Retinal pigment epithelial cell (primary cell): ENCODE measurements around the gene CXCR6.

Source experiments
- DNase-seq: peaks from one replicate; pipeline ENCODE4 v3.0.0-alpha.2; 2010; ENCODE audit warnings: low read depth
- H3K4me3 ChIP-seq: 2 replicates; pipeline ENCODE4 v1.5.1; 2011; ENCODE audit warnings: mild to moderate bottlenecking, low read length, control low read depth, moderate library complexity
- TF ChIP-seq, protein P1 (sequence below): conservative IDR thresholded peaks from 2 replicates; pipeline ENCODE4 v1.5.1; 2011; ENCODE audit warnings: low read depth, low read length, control low read depth, inconsistent platforms

The CXCR6 gene

DNA sequence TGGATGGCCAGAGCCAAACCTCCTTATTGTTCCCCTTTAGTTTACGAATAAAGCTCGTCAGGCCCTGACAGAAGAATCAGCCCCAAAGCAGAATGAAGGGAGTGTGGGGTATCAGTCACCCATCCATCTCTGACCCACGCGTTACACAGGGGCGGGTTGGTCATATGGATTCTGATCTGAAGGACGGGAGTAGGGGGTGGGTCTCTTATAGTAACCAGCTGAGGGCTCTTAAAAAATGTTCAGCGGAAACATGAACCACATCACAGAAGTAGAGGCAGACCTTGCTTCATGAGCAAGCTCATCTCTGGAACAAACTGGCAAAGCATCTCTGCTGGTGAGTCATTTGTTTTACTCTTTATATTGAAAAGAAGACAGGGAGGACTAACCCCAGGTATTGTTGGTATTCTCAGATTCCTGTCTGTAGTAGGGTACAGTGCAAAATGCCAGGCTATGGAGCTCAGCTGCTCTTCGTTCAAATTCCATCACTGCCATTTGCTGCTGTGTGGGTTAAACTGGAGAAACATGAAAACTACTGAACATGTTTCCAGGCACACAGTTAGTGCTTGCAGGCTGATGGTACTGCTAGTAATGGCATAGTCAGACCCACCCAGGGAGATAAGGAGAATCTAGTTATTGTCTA is at the start of gene CXCR6:
Gene CXCR6, plus strand, starts transcription at position 258 of the 640 bp plus-strand sequence. CDS start 3,018 bp downstream, outside the sequence.
- DNase-seq = no peak
- TF ChIP-seq, protein P1, sequence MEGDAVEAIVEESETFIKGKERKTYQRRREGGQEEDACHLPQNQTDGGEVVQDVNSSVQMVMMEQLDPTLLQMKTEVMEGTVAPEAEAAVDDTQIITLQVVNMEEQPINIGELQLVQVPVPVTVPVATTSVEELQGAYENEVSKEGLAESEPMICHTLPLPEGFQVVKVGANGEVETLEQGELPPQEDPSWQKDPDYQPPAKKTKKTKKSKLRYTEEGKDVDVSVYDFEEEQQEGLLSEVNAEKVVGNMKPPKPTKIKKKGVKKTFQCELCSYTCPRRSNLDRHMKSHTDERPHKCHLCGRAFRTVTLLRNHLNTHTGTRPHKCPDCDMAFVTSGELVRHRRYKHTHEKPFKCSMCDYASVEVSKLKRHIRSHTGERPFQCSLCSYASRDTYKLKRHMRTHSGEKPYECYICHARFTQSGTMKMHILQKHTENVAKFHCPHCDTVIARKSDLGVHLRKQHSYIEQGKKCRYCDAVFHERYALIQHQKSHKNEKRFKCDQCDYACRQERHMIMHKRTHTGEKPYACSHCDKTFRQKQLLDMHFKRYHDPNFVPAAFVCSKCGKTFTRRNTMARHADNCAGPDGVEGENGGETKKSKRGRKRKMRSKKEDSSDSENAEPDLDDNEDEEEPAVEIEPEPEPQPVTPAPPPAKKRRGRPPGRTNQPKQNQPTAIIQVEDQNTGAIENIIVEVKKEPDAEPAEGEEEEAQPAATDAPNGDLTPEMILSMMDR = no peak
- no peak within 1 kb of the TSS for H3K4me3 ChIP-seq

DNA sequence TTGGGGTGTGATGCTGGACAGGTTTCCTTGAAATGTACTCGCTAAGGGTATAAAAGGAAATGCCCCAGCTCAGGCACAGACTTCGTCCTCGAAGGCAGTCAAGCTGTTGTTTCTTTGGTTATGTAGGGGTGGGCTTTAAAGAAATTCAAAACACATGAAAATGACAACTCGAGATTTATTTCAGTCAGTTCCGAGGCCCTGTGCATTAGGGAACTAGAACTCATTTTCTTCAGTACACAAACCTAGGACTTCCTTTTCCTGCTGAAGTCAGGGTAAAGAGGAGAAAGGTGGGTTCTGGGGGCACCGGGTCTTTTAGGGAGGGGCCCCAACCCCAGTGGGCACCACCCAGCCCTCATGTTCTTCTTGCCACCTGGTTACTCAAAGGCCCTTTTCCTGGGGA is 49.2 kb upstream of the CXCR6 start:
- no peak for DNase-seq
- no peak overlapping the region for H3K4me3 ChIP-seq
- TF ChIP-seq, protein P1 = no peak

DNA sequence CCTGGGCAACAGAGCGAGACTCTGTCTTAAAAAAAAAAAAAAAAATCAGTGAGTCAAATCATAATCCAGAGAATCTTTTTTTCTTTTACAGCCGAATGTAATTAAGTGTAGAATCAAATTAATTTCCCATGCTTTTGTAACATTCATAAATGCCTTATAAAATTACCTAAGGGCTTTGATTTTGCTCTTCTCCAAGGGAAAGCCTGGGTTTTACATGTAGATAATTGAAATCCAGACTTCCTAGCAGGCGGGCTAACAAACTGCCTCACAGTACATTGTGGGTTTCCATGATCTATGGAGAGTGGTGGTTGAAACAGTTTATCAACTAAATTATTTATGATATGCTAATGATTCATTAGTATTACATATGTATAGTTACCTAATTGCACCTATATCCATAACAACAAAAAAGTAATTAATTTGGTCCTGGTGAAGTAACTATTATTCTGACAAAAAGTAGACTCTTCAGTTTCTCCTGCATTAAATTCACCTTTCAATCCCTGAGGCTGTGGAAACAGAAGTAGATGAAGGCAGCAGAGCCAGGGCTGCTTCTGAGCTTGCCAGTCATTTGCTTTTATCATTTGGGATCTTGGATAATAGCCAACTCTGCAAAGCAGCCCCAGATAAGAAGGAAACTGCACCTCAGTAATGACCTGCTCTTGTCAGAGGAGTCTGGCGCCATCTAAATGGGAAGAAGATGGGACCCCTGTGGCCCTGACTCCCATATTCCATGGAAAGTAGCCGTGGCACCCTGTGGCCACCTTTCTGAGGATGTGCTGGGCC is 47.4 kb upstream of the CXCR6 start:
- TF ChIP-seq, protein P1 = no peak
- no peak for DNase-seq
- H3K4me3 ChIP-seq = no peak overlapping the region

DNA sequence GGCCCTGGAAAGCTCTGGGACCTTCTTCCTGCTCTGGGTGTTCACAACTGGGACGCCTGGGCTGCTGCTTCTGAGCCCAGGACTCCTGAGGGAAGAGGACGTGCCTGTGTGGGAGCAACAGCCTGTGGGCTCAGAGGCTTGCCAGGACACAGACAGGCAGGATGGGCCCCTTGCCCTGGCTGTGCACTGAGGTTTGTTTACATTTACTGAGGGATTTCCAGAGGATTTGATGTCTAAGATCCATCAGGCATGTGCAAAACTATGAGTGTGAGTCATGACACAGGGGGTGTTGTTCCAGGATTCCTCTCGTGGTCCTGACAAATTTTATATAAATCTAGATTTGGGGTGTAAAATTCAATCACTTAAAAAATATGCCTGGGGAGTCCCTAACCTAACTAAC is 46.3 kb upstream of the CXCR6 start:
- DNase-seq = peak; percentile 66
- TF ChIP-seq, protein P1 = no peak
- no peak overlapping the region for H3K4me3 ChIP-seq

DNA sequence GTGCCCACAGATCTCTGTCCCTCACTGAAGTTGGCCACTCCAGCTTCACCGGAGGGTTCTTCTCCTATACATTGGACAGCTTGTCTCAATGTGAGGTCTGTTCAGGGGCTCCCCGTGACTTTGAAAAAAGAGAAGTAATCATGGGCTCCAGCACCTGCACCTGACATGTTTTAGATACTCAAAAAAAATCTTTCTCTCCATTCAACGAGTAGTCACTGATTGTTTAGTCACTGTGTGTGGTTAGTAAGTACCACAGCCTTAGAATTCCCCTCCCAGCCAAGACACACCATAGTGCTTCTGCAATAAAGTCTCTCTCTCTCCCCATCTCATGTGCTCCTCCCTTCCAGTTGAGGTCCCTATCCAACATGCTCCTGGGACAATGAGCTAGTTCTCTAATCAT is 38.3 kb upstream of the CXCR6 start:
- H3K4me3 ChIP-seq = no peak overlapping the region
- TF ChIP-seq, protein P1 = no peak
- no peak for DNase-seq

DNA sequence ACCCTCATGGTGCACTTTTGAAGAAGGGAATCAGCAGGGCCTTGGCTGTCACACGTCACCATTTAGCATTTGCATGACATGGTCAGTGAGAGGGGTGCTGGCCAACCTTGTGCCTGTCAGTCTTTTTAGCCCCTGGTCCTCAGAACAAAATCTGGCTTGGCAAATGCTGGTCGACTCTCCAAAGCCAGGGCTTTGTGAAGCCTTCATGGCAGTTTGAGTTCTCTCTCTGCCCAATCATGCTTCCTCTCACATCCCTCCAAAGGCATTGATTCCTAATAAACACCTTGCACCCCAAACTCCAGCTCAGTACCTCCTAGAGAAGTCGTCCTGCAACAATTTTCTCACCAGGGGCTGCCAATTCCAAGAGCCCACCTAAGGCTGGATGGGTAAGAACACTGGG is 37.5 kb upstream of the CXCR6 start:
- DNase-seq = no peak
- no peak overlapping the region for H3K4me3 ChIP-seq
- TF ChIP-seq, protein P1 = no peak

DNA sequence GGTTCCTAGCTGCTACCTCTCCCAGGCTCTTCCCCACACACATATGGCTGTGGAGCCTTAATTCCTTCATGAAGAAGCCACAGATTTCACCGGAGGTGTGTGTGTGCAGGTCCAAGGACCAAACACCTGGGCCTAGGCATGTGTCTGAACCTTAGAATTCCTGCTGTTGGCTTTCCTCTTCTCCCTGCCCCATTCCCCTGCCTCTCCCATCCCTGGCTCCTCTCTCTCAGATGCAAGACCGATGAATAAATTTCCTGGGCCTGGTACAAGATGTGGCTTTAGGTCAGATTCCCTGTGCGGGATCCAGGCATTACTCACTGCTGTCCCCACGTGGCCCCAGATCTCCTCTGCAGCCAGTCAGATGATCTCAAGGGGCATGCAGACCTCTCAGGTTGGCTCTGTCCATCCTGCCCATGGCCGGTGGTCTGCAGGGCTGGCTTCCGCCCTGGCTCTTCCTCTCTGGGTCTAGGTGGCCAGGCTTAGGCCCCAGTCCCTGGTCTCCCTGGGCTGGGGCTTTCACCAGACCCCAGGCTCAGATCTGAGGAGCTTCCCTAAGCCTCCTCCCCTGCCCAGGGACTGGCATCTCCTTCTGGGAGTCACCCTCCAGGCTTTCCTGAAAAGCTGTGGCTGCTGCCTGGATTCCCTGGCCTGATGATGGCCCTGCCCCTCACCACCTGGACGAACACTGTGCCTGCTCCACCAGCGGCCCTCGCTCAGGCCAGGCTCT is 36.4 kb upstream of the CXCR6 start:
- DNase-seq = no peak
- H3K4me3 ChIP-seq = no peak overlapping the region
- TF ChIP-seq, protein P1 = peak; percentile 76
